Measurements from ENCODE around the gene UBA3.
A peak's percentile ranks its signal among the peaks of the same experiment; 100 is the strongest.

Gene UBA3

DNA sequence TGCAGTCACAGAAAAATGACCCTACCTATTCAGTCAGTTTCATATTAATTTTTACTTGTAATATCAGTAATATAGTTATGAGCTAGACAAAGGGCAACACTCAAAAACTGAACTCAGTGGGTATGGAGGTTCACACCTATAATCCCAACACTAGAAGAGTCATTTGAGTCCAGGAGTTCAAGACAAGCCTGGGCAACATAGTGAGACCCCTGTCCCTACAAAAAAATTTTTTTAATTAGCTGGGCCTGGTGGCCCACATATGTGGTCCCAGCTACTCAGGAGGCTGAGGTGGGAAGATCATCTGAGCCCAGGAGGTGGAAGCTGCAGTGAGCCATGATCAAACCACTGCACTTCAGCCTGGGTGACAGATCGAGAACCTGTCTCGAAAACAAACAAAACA is 31.2 kb downstream of the UBA3 start:
- Mint-ChIP-seq H3K4me1 (peaks cover 47% of the 10 kb centered on the region), H3K27ac (no peak overlapping the region), H3K27me3 (ENCODE audit: low read depth, poor library complexity) (no peaks in the 10 kb centered on the region), H3K4me3 (no peak overlapping the region), H3K9me3 (no peaks in the 10 kb centered on the region), H3K36me3 (ENCODE audit: low read depth) (peaks cover 38% of the 10 kb centered on the region)
- TF ChIP-seq, protein P1, sequence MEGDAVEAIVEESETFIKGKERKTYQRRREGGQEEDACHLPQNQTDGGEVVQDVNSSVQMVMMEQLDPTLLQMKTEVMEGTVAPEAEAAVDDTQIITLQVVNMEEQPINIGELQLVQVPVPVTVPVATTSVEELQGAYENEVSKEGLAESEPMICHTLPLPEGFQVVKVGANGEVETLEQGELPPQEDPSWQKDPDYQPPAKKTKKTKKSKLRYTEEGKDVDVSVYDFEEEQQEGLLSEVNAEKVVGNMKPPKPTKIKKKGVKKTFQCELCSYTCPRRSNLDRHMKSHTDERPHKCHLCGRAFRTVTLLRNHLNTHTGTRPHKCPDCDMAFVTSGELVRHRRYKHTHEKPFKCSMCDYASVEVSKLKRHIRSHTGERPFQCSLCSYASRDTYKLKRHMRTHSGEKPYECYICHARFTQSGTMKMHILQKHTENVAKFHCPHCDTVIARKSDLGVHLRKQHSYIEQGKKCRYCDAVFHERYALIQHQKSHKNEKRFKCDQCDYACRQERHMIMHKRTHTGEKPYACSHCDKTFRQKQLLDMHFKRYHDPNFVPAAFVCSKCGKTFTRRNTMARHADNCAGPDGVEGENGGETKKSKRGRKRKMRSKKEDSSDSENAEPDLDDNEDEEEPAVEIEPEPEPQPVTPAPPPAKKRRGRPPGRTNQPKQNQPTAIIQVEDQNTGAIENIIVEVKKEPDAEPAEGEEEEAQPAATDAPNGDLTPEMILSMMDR (IDR thresholded peaks at IDR 0.05): no peak
- DNase-seq: no peak

DNA sequence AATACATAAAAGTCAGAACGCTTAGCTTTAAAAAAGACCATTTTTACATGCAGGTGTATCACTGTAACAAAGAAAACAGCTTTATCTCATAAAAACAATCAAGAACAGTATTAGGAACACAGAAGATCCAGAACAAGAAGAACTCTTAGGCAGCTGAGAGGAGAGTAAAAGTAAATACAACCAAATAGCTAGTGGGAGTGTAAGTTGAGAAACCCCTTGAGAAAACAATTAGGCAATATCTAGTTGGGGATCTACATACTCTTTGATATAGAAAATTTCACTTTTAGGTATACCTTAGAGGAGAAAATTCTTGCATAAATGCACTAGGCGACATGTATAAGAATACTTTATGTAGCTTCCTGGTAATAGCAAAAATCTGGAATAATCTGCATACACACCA is 35.6 kb downstream of the UBA3 start:
- Mint-ChIP-seq H3K4me1 (peaks cover 25% of the 10 kb centered on the region), H3K4me3 (no peak overlapping the region), H3K36me3 (ENCODE audit: low read depth) (peaks cover 61% of the 10 kb centered on the region), H3K27me3 (ENCODE audit: low read depth, poor library complexity) (no peaks in the 10 kb centered on the region), H3K27ac (peak overlapping the region; percentile 28), H3K9me3 (no peaks in the 10 kb centered on the region)
- TF ChIP-seq, protein P1 (IDR thresholded peaks at IDR 0.05): no peak
- no peak for DNase-seq

DNA sequence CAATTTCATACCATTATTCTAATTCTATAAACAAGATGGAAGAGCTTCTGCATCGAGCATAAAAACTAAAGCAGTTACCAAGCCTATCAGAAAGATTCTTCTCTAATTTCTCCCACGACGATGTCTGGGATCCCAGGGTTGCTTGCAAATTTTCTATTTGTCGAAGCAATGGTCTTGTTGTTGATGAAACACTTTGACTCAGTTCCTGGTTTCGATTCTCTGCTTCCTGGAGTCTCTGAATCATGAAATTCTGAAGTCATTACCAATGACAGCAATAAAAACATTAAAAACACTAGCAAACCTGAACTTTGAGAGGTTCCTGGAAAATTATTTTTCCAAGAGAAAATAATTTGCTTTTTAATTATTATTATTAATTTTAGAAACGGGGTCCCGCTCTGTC is 46.7 kb downstream of the UBA3 start:
- no peaks in the 10 kb centered on the region for H3K9me3 Mint-ChIP-seq
- peaks cover 64% of the 10 kb centered on the region for H3K36me3 Mint-ChIP-seq (ENCODE audit: low read depth)
- H3K4me3 Mint-ChIP-seq: no peak overlapping the region
- H3K27ac Mint-ChIP-seq: no peak overlapping the region
- no peaks in the 10 kb centered on the region for H3K27me3 Mint-ChIP-seq (ENCODE audit: low read depth, poor library complexity)
- TF ChIP-seq, protein P1 (IDR thresholded peaks at IDR 0.05): no peak
- no peaks in the 10 kb centered on the region for H3K4me1 Mint-ChIP-seq
- DNase-seq: no peak

DNA sequence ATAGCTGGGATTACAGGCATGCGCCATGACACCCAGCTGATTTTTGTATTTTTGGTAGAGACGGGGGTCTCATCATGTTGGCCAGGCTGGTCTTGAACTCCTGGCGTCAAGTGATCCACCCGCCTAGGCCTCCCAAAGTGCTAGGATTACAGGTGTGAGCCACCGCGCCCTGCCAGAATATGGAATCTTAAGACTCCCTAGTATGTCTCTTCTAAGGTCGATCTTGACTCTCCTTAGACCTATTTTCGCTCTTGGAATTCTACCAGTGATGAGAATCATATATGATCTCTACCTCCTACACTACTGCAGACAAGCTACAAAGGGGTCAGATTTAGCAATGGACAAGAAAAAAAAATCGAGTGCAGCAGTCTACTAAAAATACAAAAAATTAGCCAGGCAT is 47.4 kb downstream of the UBA3 start:
- TF ChIP-seq, protein P1 (IDR thresholded peaks at IDR 0.05): no peak
- Mint-ChIP-seq H3K27ac (no peak overlapping the region), H3K4me1 (no peaks in the 10 kb centered on the region), H3K4me3 (no peak overlapping the region), H3K9me3 (no peaks in the 10 kb centered on the region), H3K27me3 (ENCODE audit: low read depth, poor library complexity) (peaks cover 3% of the 10 kb centered on the region), H3K36me3 (ENCODE audit: low read depth) (peaks cover 63% of the 10 kb centered on the region)
- DNase-seq: no peak

DNA sequence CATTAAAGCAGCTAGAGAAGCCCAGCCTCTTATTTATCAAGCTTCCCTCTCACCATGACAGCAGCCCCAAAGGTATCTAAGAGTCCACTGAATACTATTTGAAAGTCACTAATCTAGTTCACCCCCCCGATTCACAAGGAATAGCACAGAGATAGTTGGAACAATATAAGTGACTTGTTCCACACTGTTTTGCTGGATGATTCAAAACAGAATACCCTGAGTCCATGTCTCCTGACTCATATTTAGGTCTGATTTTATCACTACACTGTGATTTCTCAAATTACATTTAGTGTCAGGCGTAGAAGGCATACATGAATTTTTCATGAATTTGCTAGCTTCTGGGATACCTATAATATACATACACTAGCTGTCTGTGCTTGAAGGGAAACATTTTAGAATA is 48.0 kb downstream of the UBA3 start:
- no peak for DNase-seq
- Mint-ChIP-seq H3K27me3 (ENCODE audit: low read depth, poor library complexity) (peaks cover 3% of the 10 kb centered on the region), H3K9me3 (no peaks in the 10 kb centered on the region), H3K36me3 (ENCODE audit: low read depth) (peaks cover 64% of the 10 kb centered on the region), H3K4me1 (no peaks in the 10 kb centered on the region), H3K4me3 (no peak overlapping the region), H3K27ac (no peak overlapping the region)
- TF ChIP-seq, protein P1 (IDR thresholded peaks at IDR 0.05): no peak

DNA sequence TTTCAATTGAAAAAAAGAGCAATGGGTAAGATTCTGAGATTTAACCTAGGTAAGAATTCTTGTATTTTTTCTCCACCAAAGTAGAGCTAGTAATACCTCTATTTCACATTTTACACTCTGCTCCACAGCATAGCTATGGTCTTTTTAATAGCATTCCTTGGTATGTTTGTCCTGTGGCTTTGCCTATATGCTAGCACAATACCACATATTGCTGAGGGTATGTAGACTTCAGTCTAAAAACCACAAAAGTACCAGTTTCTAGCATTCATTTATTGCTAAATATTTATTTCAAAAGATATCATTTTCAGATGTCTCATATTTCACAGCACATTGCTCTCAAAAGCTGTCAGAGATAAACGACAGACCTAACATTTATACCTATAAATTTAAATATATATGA is 48.5 kb downstream of the UBA3 start:
- no peaks in the 10 kb centered on the region for H3K4me1 Mint-ChIP-seq

More for the DNA sequence above, 48.5 kb downstream of the UBA3 start:
- TF ChIP-seq, protein P1 (IDR thresholded peaks at IDR 0.05): no peak
- Mint-ChIP-seq H3K27me3 (ENCODE audit: low read depth, poor library complexity) (peaks cover 3% of the 10 kb centered on the region), H3K9me3 (no peaks in the 10 kb centered on the region), H3K27ac (no peak overlapping the region), H3K4me3 (no peak overlapping the region), H3K36me3 (ENCODE audit: low read depth) (peaks cover 62% of the 10 kb centered on the region)
- DNase-seq: no peak

Measured in nephron progenitor cell (in vitro differentiated cells).